H1 (cell line): ENCODE data around the gene KCNH1. TPM values are rescaled to one million over a fixed set of nuclear protein-coding genes. Genes with fewer than 3 reads are reported as not detected.

Experiments
- CTCF ChIA-PET: fragments of 300-600 bp; sonication (Branson Sonifier 250); formaldehyde crosslinking; loops from one replicate; lab custom pipeline; 2021; ENCODE audit not compliant: partially characterized antibody; lab: Charles Lee
- POLR2A ChIA-PET: fragments of 300-600 bp; sonication (Branson Sonifier 250); formaldehyde crosslinking; loops from one replicate; lab custom pipeline; 2021; ENCODE audit warnings: inconsistent platforms; ENCODE audit not compliant: partially characterized antibody; lab: Charles Lee
- DNase-seq, 2 experiments: peaks; one replicate each; pipeline versions ENCODE4 v3.0.0 to v3.0.0-alpha.2; 2010 to 2022; ENCODE audit warnings: low spot score in 2 of 2, low read depth in 1 of 2, mixed read lengths in 1 of 2
- FAIRE-seq: peaks from 2 replicates; lab custom pipeline; 2011; peaks lifted over from hg19 to GRCh38; lab: Jason Lieb, UNC
- H2AFZ ChIP-seq: 2 replicates; pipeline ENCODE4 v1.8.1; 2012; ENCODE audit warnings: low read length, inconsistent platforms
- H2AK5ac ChIP-seq: 2 replicates; pipeline ENCODE4 v1.6.1; 2013; ENCODE audit warnings: low read depth, low read length
- H2BK120ac ChIP-seq: replicated peaks from 2 replicates; pipeline ENCODE3; 2013; ENCODE audit warnings: low read depth, low read length, inconsistent platforms
- H2BK12ac ChIP-seq: 2 replicates; pipeline ENCODE4 v1.6.1; 2013; ENCODE audit warnings: low read depth, low read length
- H2BK15ac ChIP-seq: 2 replicates; pipeline ENCODE4 v1.6.1; 2013; ENCODE audit warnings: low read length
- H2BK20ac ChIP-seq: 2 replicates; pipeline ENCODE4 v1.6.1; 2013; ENCODE audit warnings: low read length
- H2BK5ac ChIP-seq: 2 replicates; pipeline ENCODE4 v1.6.1; 2013; ENCODE audit warnings: low read depth, low read length
- H3K14ac ChIP-seq: 2 replicates; pipeline ENCODE4 v1.6.1; 2013; ENCODE audit warnings: inconsistent platforms; ENCODE audit not compliant: insufficient read length
- H3K18ac ChIP-seq: 2 replicates; pipeline ENCODE4 v1.6.1; 2013; ENCODE audit warnings: low read length; ENCODE audit errors: extremely low read depth
- H3K23ac ChIP-seq: 2 replicates; pipeline ENCODE4 v1.6.1; 2013; ENCODE audit warnings: inconsistent platforms; ENCODE audit not compliant: insufficient read length
- H3K23me2 ChIP-seq: 2 replicates; pipeline ENCODE4 v1.6.1; 2013; ENCODE audit warnings: low read depth, low read length
- H3K27ac ChIP-seq: 2 replicates; pipeline ENCODE4 v1.6.1; 2011; ENCODE audit warnings: low read depth, low read length, inconsistent platforms
- H3K27me3 ChIP-seq, 4 experiments: replicated peaks in 1 of 4; 1 replicate in 1 of 4; 2 replicates in 3 of 4; pipeline versions ENCODE4 v1.6.1 to v1.8.1; 2011 to 2013; ENCODE audit warnings: low read length in 3 of 4, mild to moderate bottlenecking in 3 of 4, inconsistent platforms in 2 of 4, mixed read lengths in 2 of 4, moderate library complexity in 1 of 4; ENCODE audit not compliant: control insufficient read depth in 3 of 4, insufficient read depth in 3 of 4; ENCODE audit errors: extremely low read depth in 1 of 4
- H3K36me3 ChIP-seq, 4 experiments: 2 replicates each; pipeline versions ENCODE4 v1.6.1 to v1.8.1; 2011 to 2013; ENCODE audit warnings: mild to moderate bottlenecking in 4 of 4, low read length in 3 of 4, moderate library complexity in 2 of 4, control low read depth in 1 of 4, inconsistent platforms in 1 of 4; ENCODE audit not compliant: insufficient read depth in 4 of 4, control insufficient read depth in 2 of 4
- H3K4ac ChIP-seq: replicated peaks from 2 replicates; pipeline ENCODE3; 2013; ENCODE audit warnings: low read length, low read depth, mixed read lengths, inconsistent platforms; ENCODE audit not compliant: insufficient read length
- H3K4me1 ChIP-seq, 4 experiments: replicated peaks in 1 of 4; 1 replicate in 1 of 4; 2 replicates in 3 of 4; pipeline versions ENCODE4 v1.6.1 to v1.8.1; 2011 to 2013; ENCODE audit warnings: low read length in 3 of 4, inconsistent platforms in 2 of 4, mixed read lengths in 1 of 4; ENCODE audit not compliant: insufficient read depth in 4 of 4, control insufficient read depth in 3 of 4
- H3K4me2 ChIP-seq, 2 experiments: 2 replicates each; pipeline versions ENCODE4 v1.6.1 to v1.8.1; 2011 to 2013; ENCODE audit warnings: low read depth in 2 of 2, low read length in 2 of 2, control low read depth in 1 of 2, inconsistent platforms in 1 of 2, mild to moderate bottlenecking in 1 of 2; ENCODE audit not compliant: insufficient read depth in 1 of 2
- H3K4me3 ChIP-seq, 4 experiments: fragments of 200-600, 300-600 bp in 1 of 4; sonication (generic), shearing (Covaris generic), sonication (Bioruptor Twin) in 1 of 4; 2 replicates each; pipeline versions ENCODE4 v1.5.1 to v1.8.1; 2011 to 2016; ENCODE audit warnings: low read length in 4 of 4, low read depth in 3 of 4, control low read depth in 2 of 4, inconsistent platforms in 2 of 4, mild to moderate bottlenecking in 2 of 4, mixed read lengths in 1 of 4, moderate library complexity in 1 of 4; ENCODE audit not compliant: insufficient read depth in 2 of 4; ENCODE audit errors: extremely low read depth in 1 of 4
- H3K56ac ChIP-seq: replicated peaks from 2 replicates; pipeline ENCODE3; 2013; ENCODE audit warnings: low read depth, mild to moderate bottlenecking, mixed read lengths, low read length, inconsistent platforms; ENCODE audit not compliant: insufficient read length
- H3K79me1 ChIP-seq: 2 replicates; pipeline ENCODE4 v1.6.1; 2013; ENCODE audit warnings: low read depth, low read length, control low read depth
- H3K79me2 ChIP-seq, 2 experiments: 2 replicates each; pipeline versions ENCODE4 v1.6.1 to v1.8.1; 2012 to 2013; ENCODE audit warnings: low read length in 2 of 2, mild to moderate bottlenecking in 2 of 2, inconsistent platforms in 1 of 2; ENCODE audit not compliant: insufficient read depth in 2 of 2, control insufficient read depth in 1 of 2
- H3K9ac ChIP-seq, 4 experiments: replicated peaks in 1 of 4; 1 replicate in 1 of 4; 2 replicates in 3 of 4; pipeline versions ENCODE4 v1.6.1 to v1.8.1; 2011 to 2013; ENCODE audit warnings: low read depth in 3 of 4, low read length in 3 of 4, control low read depth in 2 of 4, mild to moderate bottlenecking in 2 of 4, moderate library complexity in 2 of 4, inconsistent platforms in 1 of 4; ENCODE audit errors: extremely low read depth in 1 of 4
- H3K9me3 ChIP-seq, 2 experiments: 2 replicates each; pipeline versions ENCODE4 v1.6.1 to v1.8.1; 2012 to 2013; ENCODE audit warnings: mild to moderate bottlenecking in 2 of 2, moderate library complexity in 2 of 2, control low read depth in 1 of 2, inconsistent platforms in 1 of 2, low read depth in 1 of 2, low read length in 1 of 2, mixed read lengths in 1 of 2; ENCODE audit not compliant: insufficient read depth in 2 of 2
- H4K20me1 ChIP-seq, 2 experiments: replicated peaks in 1 of 2; 2 replicates each; pipeline versions ENCODE3 to v1.8.1; 2011 to 2013; ENCODE audit warnings: inconsistent platforms in 2 of 2, low read length in 2 of 2, mild to moderate bottlenecking in 1 of 2; ENCODE audit not compliant: insufficient read depth in 2 of 2, control insufficient read depth in 1 of 2
- H4K5ac ChIP-seq: 2 replicates; pipeline ENCODE4 v1.6.1; 2013; ENCODE audit warnings: low read length, low read depth, mixed read lengths, inconsistent platforms; ENCODE audit not compliant: insufficient read length
- H4K8ac ChIP-seq: 2 replicates; pipeline ENCODE4 v1.8.0; 2013; ENCODE audit warnings: mild to moderate bottlenecking, moderate library complexity, low read length, inconsistent platforms; ENCODE audit not compliant: insufficient read depth; ENCODE audit errors: extremely low read depth
- H4K91ac ChIP-seq: replicated peaks from 2 replicates; pipeline ENCODE3; 2013; ENCODE audit warnings: low read length, mixed read lengths, inconsistent platforms; ENCODE audit not compliant: insufficient read length
- CBX8 ChIP-seq: fragments of 300-800, 300-1000 bp; sonication (generic); IDR thresholded peaks from 2 replicates; pipeline ENCODE4 v1.7.1; 2016; ENCODE audit warnings: low read depth, low read length, borderline replicate concordance
- SP4 ChIP-seq: IDR thresholded peaks from 2 replicates; pipeline ENCODE4 v1.6.1; 2012; ENCODE audit warnings: low read length, inconsistent platforms
- TBP ChIP-seq: IDR thresholded peaks from 2 replicates; pipeline ENCODE4 v1.6.1; 2011; ENCODE audit warnings: low read depth, low read length, improper control_type of control experiment
- WGBS, 2 experiments: shearing (Covaris generic) in 1 of 2; methylation state at CpG; one replicate each; pipeline versions ENCODE4 v1.1.6 to v1.1.7; 2013 to 2015; ENCODE audit warnings: low lambda C conversion rate in 2 of 2, mixed read lengths in 2 of 2, inconsistent platforms in 1 of 2, low coverage in 1 of 2, missing lambda C conversion rate in 1 of 2; ENCODE audit not compliant: insufficient replicate concordance in 2 of 2, insufficient coverage in 1 of 2, insufficient read length in 1 of 2; ENCODE audit errors: extremely low coverage in 1 of 2, missing lambda C conversion rate in 1 of 2; 5-methylcytosine and 5-hydroxymethylcytosine counted together
- polyA plus RNA-seq, 7 experiments: library from polyadenylated mRNA; depleted of rRNA in 3 of 7; stranded (reverse) in 5 of 7; unstranded in 2 of 7; fragments of >200 nt in 5 of 7; fragments of 200-250 nt in 2 of 7; gene quantifications; 1 replicate in 5 of 7; 2 replicates in 1 of 7; 4 replicates in 1 of 7; pipeline versions ENCODE4 v1.2.1 to v1.2.3, GENCODE V29; 2011 to 2013; ENCODE audit warnings: missing spikeins in 2 of 7, mixed read lengths in 2 of 7
- total RNA-seq: library from RNA; stranded (reverse); fragmentation: NEBNext Ultra II Directional; extraction: Animal tissue kit (Norgen Biotek cat#: 25700); gene quantifications from 2 replicates; pipeline ENCODE4 v1.2.1, GENCODE V29; 2021

KCNH1 gene
- total and polyA plus RNA-seq, 2 of the 8 experiments (the other 6 are each of a cell fraction or from before 2014, with no cell fraction given) = 0.27 to 0.34 TPM

DNA sequence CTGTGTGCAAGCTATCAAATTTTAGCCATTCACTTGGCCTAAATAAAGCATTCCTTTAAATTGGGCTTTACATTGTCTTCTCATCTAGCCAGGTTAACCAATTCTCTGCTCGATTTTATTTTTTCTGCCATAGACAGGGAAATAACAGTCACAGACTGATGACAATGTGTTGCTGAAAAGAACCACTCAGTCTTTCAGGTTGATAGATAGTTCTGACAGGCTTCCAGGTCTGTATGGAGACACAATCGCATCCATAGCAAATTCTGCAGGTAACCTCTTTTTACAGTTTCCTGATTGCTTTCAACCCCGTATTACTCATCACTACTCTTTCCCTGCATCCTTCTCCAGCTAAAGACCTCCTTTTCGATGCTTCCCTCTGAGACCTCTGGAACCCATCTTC lies 198.0 kb downstream of the KCNH1 start:
- Histone ChIP-seq H2AK5ac (no peak overlapping the region), H3K9me3 (no peaks in the 10 kb centered on the region), H3K14ac (no peak overlapping the region), H3K56ac (no peak overlapping the region), H2BK20ac (no peak overlapping the region), H2BK120ac (no peak overlapping the region), H3K79me1 (no peaks in the 10 kb centered on the region), H3K27me3 (no peaks in the 10 kb centered on the region), H3K23ac (no peak overlapping the region), H3K4me2 (no peak overlapping the region), H4K20me1 (peaks cover 0 to 1% of the 10 kb centered on the region in 2 experiments), H4K5ac (no peak overlapping the region), H2BK5ac (no peak overlapping the region), H4K91ac (no peak overlapping the region), H2BK12ac (no peak overlapping the region), H3K9ac (no peak overlapping the region), H4K8ac (no peak overlapping the region), H3K23me2 (no peaks in the 10 kb centered on the region), H3K4ac (no peak overlapping the region), H3K18ac (no peak overlapping the region), H3K79me2 (no peaks in the 10 kb centered on the region), H3K4me1 (no peaks in the 10 kb centered on the region; a peak in 1 of 7 replicates), H3K27ac (no peak overlapping the region), H3K4me3 (no peak overlapping the region), H3K36me3 (no peaks in the 10 kb centered on the region), H2AFZ (no peak overlapping the region), H2BK15ac (no peak overlapping the region)
- TF ChIP-seq CBX8 (no peak), TBP (no peak), SP4 (no peak)
- ChIA-PET POLR2A (no interaction called here), CTCF (interaction anchor here (0.6 kb wide), 1 partner anchor 167 kb away, joined by 3 read pairs; no protein-coding TSS in a partner anchor)
- DNase-seq (no peak), FAIRE-seq (no peak)
- WGBS, 2 experiments = 89% methylated on average over 4 of the region's 4 CpGs; no CpG with 5 or more reads in 1 of the 2 experiments
